Right lobe of liver (tissue), 4 donors: ENCODE measurements around the gene WDFY3.

Source experiments
- CTCF ChIP-seq, 4 donors: fragments of 200-600 bp in 3 of 4; fragments of 450-650 bp in 1 of 4; IDR thresholded peaks; one replicate each; pipeline versions ENCODE4 v1.5.1 to v1.8.0; 2016 to 2022; ENCODE audit warnings: antibody characterized with exemption in 4 of 4, mild to moderate bottlenecking in 2 of 4
- POLR2A ChIP-seq: fragments of 450-650 bp; IDR thresholded peaks from one replicate; pipeline ENCODE4 v1.6.1; 2017; ENCODE audit warnings: antibody characterized with exemption, mild to moderate bottlenecking
- donor health status: DM: no; HTN: no; CAD: no.
- donor health status: DM: no; HTN: no; CAD: no.
- donor health status: DM: no; HTN: yes; CAD: no.

DNA sequence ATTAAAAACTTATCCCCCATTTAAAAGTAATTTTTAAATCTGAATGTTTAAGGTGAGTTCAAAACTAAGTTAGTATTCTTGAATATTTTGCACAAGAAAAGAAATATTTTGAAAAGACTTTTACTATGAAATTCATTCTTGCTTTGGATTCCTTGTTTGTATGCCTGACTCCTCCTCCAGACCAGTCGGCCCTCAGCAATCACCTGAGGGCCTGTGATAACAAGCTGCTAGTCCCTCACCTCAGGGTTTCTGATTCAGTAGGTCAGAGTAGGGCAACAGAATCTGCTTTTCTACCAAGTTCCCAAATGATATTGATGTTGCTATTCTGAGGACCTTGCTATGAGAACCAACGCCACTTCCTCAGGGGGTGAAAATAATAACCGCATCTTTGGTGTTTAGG is 228.8 kb downstream of the WDFY3 start:
- TF ChIP-seq POLR2A: no peak
- no peak for TF ChIP-seq CTCF (IDR thresholded peaks at IDR 0.05)
